K562 (cell line): ENCODE results near the gene CD151. TPM values are rescaled to one million over a fixed set of nuclear protein-coding genes. Genes with fewer than 3 reads are reported as not detected.

Experiments
- CHD1 ChIP-seq: fragments of 200-600 bp; sonication (generic); IDR thresholded peaks from one replicate; pipeline ENCODE4 v1.6.1; 2012; ENCODE audit warnings: mild to moderate bottlenecking, moderate library complexity, low read length, inconsistent platforms
- EGR1 ChIP-seq: fragments of 450-650 bp; conservative IDR thresholded peaks from 2 replicates; pipeline ENCODE4 v1.6.1; 2017; ENCODE audit warnings: mild to moderate bottlenecking
- GABPA ChIP-seq: fragments of 200-800 bp; sonication (Bioruptor generic); conservative IDR thresholded peaks from 2 replicates; pipeline ENCODE4 v1.6.1; 2016; ENCODE audit warnings: low read depth, missing genetic modification characterization, missing compliant biosample characterization
- HCFC1 ChIP-seq: IDR thresholded peaks from 2 replicates; pipeline ENCODE4 v1.6.1; 2012; ENCODE audit warnings: low read depth, low read length, improper control_type of control experiment
- MBD1 ChIP-seq: fragments of 250-450 bp; sonication (Bioruptor Pico); IDR thresholded peaks from 2 replicates; pipeline ENCODE4 v1.8.0; 2022; ENCODE audit warnings: inconsistent platforms
- SAP30 ChIP-seq: fragments of 200-600 bp; sonication (generic); IDR thresholded peaks from 2 replicates; pipeline ENCODE4 v1.6.1; 2012; ENCODE audit warnings: borderline replicate concordance, low read depth, mild to moderate bottlenecking, moderate library complexity, low read length, control low read depth, inconsistent platforms; ENCODE audit not compliant: insufficient read depth, poor library complexity, severe bottlenecking
- ZBTB11 ChIP-seq, 3 experiments: fragments of 200-800 bp in 1 of 3; fragments of 250-450 bp in 1 of 3; fragments of 450-650 bp in 1 of 3; sonication (Bioruptor Pico) in 1 of 3; sonication (Bioruptor generic) in 1 of 3; formaldehyde crosslinking in 1 of 3; IDR thresholded peaks; 2 replicates each; pipeline versions ENCODE4 v1.6.1 to v1.8.0; 2016 to 2022; ENCODE audit warnings: mild to moderate bottlenecking in 2 of 3, missing genetic modification characterization in 2 of 3, missing compliant biosample characterization in 1 of 3, moderate library complexity in 1 of 3
- ZNF395 ChIP-seq: fragments of 200-800 bp; sonication (Bioruptor generic); IDR thresholded peaks from 2 replicates; pipeline ENCODE4 v1.6.1; 2017; ENCODE audit warnings: missing genetic modification characterization, missing compliant biosample characterization
- ZNF639 ChIP-seq, 2 experiments: fragments of 200-800 bp in 1 of 2; sonication (Bioruptor generic) in 1 of 2; sonication (generic) in 1 of 2; formaldehyde crosslinking in 1 of 2; IDR thresholded peaks in 1 of 2; conservative IDR thresholded peaks in 1 of 2; 2 replicates each; pipeline versions ENCODE4 v1.5.0 to v1.6.1; 2016 to 2020; ENCODE audit warnings: missing compliant biosample characterization in 1 of 2, missing genetic modification characterization in 1 of 2, missing genetic modification reagents in 1 of 2
- polyA plus RNA-seq, 8 experiments: library from polyadenylated mRNA; depleted of rRNA in 4 of 8; stranded (reverse) in 5 of 8; unstranded in 3 of 8; fragments of >200 nt; fragmentation: Nextera tagmentation in 2 of 8; fragmentation: Illumina TruSeq in 1 of 8; extraction: Ambion mirVana in 2 of 8; extraction: Trizol in 1 of 8; gene quantifications; 2 replicates each; pipeline versions ENCODE4 v1.2.1 to v1.2.3, GENCODE V29; 2011 to 2014; ENCODE audit warnings: inconsistent platforms in 1 of 8, missing spikeins in 1 of 8
- total RNA-seq, 7 experiments: library from RNA; depleted of rRNA in 6 of 7; stranded (reverse); fragments of >200 nt in 6 of 7; fragmentation: Illumina TruSeq in 2 of 7; extraction: Trizol in 2 of 7; gene quantifications; 2 replicates each; pipeline versions ENCODE4 v1.2.1 to v1.2.3, GENCODE V29; 2011 to 2021; ENCODE audit warnings: low replicate concordance in 1 of 7
- TF ChIP-seq, protein P1 (sequence below): fragments of 450-650 bp; formaldehyde crosslinking; IDR thresholded peaks from 2 replicates; pipeline ENCODE4 v1.4.0; 2020; ENCODE audit warnings: mild to moderate bottlenecking, moderate library complexity

Gene CD151
- total and polyA plus RNA-seq, 9 of the 15 experiments (the other 6 are each of a cell fraction or from before 2014, with no cell fraction given) = 2.3 to 187 (median 140) TPM

DNA sequence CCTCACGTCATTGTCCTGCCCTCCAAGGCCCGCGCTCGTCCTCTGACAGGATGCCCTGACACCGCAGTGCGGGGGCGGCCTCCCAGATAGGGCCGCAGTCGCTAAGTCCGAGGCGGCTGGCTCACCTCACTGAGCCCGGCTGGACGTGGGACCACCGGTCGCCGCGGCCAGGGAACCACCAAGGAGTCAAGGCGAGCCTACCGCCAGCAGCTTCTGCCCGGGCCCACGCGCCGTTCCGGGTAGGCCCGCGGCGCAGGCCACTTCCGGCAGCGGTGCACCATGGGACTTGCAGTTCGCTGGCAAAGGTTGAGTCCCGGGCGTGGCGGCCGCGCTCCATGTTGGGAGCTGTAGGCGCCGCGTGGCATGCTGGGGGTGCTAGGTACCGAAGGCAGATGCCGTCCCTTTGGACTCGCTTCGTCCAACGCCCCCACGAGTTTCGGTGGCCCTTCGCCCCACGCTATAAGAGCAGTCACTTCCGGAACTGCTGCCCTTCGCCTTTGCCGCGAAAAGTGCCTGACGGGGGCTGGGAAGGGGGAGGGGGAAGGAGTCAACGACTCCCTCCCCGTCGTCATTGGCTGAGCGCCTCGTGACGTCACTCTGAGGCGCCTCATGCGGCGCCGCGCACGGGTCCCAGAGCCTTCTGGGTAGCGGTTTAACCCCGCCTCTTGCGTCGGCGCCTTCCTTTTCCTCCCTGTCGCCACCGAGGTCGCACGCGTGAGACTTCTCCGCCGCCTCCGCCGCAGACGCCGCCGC is 23.3 kb upstream of the CD151 start, which contains the start of gene RPLP2 (continued):
- TF ChIP-seq CHD1 (no peak), GABPA (peak; percentile 99), ZNF395 (CRISPR knock-in tag) (peak; percentile 97), EGR1 (peak; percentile 99), SAP30 (peak; percentile 86), HCFC1 (peak; percentile 87), ZNF639 (CRISPR knock-in tag; conservative IDR thresholded peaks at IDR 0.05 in 1 of 2, IDR thresholded peaks at IDR 0.05 in 1 of 2) (peak in 1 of 2 experiments; percentile 86; a peak in 2 of 4 replicates), MBD1 (CRISPR knock-in tag) (no peak), ZBTB11 (CRISPR knock-in tag; IDR thresholded peaks at IDR 0.05) (peak in 2 of 3 experiments; percentile 71 to 95; a peak in 4 of 6 replicates)
- TF ChIP-seq, protein P1, sequence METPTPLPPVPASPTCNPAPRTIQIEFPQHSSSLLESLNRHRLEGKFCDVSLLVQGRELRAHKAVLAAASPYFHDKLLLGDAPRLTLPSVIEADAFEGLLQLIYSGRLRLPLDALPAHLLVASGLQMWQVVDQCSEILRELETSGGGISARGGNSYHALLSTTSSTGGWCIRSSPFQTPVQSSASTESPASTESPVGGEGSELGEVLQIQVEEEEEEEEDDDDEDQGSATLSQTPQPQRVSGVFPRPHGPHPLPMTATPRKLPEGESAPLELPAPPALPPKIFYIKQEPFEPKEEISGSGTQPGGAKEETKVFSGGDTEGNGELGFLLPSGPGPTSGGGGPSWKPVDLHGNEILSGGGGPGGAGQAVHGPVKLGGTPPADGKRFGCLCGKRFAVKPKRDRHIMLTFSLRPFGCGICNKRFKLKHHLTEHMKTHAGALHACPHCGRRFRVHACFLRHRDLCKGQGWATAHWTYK (CRISPR knock-in tag) = peak; percentile 43; the same call in 1 of the 2 replicates
